ENCODE measurements around the gene SRPK2.

Gene SRPK2

GRCh38 chr7:105187302-105188169 lies 201.2 kb downstream of the SRPK2 start:
- no peak for DNase-seq

DNA sequence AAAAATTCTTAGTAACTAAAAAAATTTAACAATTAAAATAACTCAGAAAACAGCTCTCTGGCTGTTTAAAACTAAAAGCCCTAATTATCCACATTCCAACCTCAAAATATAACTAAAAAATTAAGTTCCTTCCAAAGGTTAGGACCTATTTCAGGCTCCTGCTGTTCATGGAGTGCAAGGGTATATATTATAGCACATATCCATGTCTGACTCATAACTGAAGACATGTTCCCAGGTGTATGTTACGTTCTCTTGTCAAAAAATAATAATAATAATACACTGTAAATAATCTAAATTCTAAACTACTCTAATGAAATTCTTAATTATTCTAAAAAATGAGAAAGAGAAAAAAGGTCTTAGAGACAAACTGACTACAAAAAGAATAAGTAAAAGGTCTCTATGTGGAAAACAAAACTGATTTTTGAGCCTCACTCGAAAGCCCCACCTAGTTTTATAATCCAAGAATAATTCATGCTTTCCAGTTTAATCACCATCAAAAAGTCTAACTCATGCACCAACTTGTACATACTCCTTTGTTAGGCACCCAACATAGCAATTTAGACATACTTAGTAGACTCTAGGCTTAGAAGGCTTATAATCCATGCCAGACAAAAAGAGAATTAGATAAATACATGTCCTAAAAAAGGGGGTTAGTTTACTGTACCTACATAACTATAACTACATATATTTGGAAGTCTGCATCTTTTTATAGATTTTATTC lies 203.3 kb downstream of the SRPK2 start:
- DNase-seq = no peak

DNA sequence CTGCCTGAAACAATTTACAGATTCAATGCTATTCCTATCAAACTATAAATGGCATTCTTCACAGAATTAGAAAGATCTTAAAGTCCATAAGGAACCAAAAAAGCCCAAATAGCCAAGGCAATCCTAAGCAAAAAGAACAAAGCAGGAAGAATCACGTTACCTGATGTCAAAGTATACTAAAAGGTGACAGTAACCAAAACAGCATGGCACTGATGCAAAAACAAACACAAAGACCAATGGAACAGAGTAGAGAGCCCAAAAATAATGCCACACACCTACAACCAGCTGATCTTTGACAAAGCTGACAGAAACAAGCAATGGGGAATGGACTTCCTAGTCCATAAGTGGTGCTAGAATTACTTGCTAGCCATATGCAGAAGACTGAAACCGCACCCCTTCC lies 208.7 kb downstream of the SRPK2 start:
- no peak for DNase-seq

DNA sequence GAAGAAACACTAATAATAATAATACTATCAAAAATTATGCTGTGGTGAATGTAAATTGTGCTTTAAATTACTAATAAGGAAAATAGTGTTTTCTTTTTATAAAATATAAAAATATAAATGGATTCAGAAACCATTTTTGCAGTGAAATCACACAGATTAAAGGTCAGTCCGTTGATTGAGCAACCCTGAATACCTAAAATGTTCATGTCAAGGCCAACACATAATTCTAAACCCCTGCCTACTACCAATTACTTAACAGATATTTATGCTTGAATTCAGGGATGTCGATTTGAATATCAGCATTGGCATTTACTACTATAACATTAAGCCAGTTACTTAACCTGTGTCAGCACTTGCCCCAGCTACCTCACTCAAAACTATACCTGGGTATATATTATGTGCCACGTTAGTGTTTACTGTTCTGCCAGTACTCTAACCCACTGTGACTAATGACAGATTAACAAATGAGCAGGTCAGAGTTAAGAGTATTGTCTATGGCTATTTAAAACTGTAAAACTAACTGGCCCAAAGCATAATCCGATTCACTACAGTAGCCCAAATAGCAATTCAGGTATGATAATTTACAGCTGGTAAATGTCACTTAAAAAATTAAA lies 209.7 kb downstream of the SRPK2 start:
- DNase-seq = no peak

GRCh38 chr7:105178177-105178576 lies 210.5 kb downstream of the SRPK2 start:
- no peak for DNase-seq

GRCh38 chr7:105177026-105177425 lies 211.7 kb downstream of the SRPK2 start:
- DNase-seq = no peak

- DNase-seq = no peak
Measured at GRCh38 chr7:105173586-105173985, 215.1 kb downstream of the SRPK2 start.

DNA sequence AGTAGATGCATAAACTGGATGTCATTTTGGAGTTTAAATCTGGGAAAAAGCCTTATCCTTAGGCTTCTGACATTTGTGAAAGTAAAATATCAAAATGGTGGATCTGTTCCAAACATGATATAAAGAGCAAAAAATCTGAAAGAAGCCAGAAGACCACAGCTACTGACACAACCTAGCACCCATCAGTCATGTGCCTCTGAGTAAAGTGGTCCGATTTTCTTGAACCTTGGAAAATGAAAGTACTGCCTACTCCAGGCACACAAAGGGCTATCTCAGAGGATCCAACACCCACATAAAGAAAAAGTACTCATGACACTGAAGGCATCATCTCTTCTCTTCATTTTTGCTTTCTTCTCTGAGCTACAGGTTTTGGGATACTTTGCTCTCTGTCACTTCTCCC lies 224.0 kb downstream of the SRPK2 start:
- DNase-seq = no peak

GRCh38 chr7:105163718-105164117 lies 225.0 kb downstream of the SRPK2 start:
- DNase-seq = no peak

GRCh38 chr7:105161366-105161765 lies 227.4 kb downstream of the SRPK2 start:
- no peak for DNase-seq

DNA sequence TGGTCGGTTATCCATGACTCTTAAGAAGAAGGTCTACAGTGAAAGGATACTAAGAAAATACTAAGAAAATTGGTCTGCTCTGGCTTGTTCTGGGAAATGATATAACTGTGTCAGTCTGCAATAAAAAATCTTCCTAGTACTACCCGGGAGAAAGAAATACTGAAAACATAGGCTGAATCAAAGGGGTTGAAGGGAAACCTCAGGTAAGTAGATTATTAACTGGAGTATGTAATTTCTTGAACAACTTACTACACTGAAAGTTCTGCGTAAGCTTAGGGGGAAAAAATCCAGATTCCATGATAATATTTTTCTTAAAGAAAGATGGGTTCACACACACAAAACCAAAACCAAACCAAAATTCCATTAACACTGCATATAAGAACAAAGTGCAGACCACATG lies 231.4 kb downstream of the SRPK2 start:
- DNase-seq = no peak

DNA sequence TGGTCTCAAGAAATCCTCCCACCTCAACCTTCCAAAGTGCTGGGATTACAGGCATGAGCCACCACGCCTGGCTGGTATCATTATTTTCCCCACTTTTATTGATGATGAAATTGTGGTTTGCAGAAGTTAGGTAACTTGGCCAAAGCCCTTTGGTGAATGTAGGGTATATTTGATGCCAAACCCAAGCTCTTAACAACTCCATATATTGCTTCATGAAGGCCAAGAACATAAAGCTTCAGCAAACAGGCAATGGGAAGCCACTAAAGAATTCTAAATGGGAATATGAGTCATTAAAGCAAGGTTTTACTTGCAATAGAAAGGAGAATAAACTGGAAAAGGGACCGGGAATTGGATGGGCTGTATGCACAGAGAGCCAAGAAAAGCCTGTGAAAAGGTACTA lies 232.0 kb downstream of the SRPK2 start:
- DNase-seq = no peak

GRCh38 chr7:105154084-105154483 lies 234.6 kb downstream of the SRPK2 start:
- DNase-seq = no peak

GRCh38 chr7:105153531-105153930 lies 235.2 kb downstream of the SRPK2 start:
- no peak for DNase-seq

GRCh38 chr7:105151152-105151551 lies 237.6 kb downstream of the SRPK2 start:
- no peak for DNase-seq

- DNase-seq = no peak
Measured at GRCh38 chr7:105149827-105150226, 238.9 kb downstream of the SRPK2 start.

GRCh38 chr7:105141068-105141467 lies 247.7 kb downstream of the SRPK2 start:
- peak in 1 of 2 donors; percentile 8 for DNase-seq

- no peak for DNase-seq
Measured at GRCh38 chr7:105139381-105139780, 249.3 kb downstream of the SRPK2 start.

DNA sequence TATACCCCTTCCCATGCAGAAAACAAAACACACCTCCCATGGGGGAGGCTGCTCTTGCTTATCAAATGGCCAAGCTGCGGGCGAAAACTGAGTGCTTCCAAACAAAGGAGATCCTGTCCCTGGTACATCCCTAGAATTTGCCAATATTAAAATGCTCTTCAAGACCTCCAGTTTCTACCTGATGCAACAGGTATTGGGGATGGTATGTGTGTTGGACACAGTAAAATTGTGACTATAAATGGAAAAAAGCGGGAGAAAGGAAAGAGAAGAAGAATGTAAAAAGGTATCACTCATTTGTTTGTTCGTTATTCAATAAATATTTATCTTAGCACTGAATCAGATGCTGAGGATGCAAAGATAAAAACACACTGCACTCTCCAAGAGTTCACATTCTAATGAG lies 250.8 kb downstream of the SRPK2 start:
- no peak for DNase-seq

- DNase-seq = no peak
Measured at GRCh38 chr7:105136221-105136620, 252.5 kb downstream of the SRPK2 start.

DNA sequence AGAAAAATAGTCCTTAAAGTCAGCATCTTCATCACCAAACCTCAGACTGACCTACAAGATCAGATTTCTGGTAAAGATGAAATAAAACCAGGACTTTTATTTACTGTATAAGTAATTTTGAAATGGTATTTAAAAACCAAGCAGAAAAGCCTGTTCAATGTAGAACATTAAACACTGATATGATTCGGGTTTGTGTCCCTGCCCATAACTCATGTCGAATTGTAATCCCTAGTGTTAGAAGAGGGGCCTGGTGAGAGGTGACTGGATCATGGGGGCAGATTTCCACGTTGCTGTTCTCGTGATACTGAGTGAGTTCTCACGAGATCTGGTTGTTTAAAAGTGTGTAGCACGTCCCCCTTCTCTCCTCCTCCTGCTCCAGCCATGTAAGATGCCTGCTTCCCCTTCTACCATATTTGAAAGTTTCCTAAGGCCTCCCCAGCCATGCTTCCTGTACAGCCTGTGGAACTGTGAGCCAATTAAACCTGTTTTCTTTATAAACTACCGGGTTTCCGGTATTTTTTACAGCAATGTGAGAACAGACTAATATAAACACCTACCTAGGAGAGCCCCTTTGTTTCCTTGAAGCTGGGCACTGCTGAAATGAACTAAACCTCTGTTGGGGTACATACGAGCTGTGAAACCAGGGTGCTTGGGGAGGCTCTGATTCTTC lies 254.6 kb downstream of the SRPK2 start:
- DNase-seq = no peak

- no peak for DNase-seq
Measured at GRCh38 chr7:105133358-105133757, 255.4 kb downstream of the SRPK2 start.

GRCh38 chr7:105132835-105133234 lies 255.9 kb downstream of the SRPK2 start:
- no peak for DNase-seq

All from CD4-positive, alpha-beta T cell treated with Interleukin-4 for 1 hour (primary cell).